Measurements from ENCODE around the gene HLCS.
"Not testable (repeated sequence)": the region's sequence is repeated elsewhere in the genome, so short reads cannot be mapped to it uniquely, and the experiment has no call there.

The HLCS gene

DNA sequence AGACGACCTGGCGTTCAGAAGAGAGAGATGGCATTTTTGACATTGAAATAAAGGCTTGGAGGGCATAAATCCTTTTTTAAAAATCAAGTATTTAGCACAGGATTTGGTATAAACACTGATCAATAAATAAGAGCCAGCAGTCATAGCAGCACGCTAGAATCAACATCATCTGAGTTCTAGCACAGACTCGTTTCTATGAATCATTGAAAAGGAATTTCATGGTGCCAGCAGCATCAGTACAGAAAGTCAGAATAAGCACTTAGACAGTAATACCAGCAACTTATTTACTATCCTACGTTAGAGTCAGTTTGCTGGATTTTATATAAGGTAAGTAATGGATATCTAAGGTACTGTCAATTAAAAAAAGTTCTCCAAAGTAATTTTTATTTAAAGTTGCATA is 119.3 kb downstream of the HLCS start:
- no peak for DNase-seq (ENCODE audit: low read depth)

- DNase-seq (ENCODE audit: low read depth), result no peak
These were observed 119.8 kb downstream of the HLCS start for GRCh38 chr21:36846631-36847030.

GRCh38 chr21:36845790-36846189 is 120.7 kb downstream of the HLCS start:
- DNase-seq (ENCODE audit: low read depth), result no peak

DNA sequence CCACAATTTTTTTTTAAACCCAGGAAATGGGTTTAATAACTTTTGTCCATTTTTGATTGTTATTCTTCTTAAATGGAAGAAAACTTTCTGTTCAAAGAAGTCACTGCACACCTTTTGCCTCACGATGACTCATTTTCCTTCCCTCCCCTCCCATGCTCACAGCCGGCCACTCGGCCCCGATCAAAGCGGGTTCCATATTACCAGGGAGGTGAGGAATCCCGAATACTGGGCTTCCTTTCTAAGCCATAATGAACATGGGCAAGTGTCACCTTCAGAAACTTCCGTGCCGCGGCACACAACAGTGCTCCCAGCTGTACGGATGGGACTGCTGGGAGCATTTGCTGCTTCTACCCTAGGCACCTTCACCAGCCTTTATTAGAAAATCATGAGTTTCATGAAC is 121.4 kb downstream of the HLCS start:
- DNase-seq (ENCODE audit: low read depth), result no peak

- DNase-seq (ENCODE audit: low read depth), result no peak
These were observed 124.6 kb downstream of the HLCS start for GRCh38 chr21:36841866-36842265.

DNA sequence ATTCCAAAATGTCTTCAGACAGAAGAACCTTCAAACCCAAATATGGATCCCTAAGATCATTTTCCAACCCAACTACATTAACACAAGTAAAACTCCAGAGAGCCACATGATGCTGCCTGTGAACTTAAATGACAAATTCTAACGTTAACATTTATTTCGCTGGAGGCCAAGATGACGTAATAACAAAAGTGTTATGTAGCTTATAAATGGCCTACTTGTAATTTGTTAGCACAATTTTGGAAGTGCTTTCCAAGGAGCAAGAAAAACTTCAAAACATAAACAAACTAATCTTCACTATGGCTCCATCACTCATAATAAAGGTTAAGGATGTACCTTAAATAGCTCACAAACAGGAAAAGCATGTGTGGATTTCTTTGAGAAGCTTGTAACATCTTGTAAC is 126.7 kb downstream of the HLCS start:
- DNase-seq (ENCODE audit: low read depth), result no peak

DNA sequence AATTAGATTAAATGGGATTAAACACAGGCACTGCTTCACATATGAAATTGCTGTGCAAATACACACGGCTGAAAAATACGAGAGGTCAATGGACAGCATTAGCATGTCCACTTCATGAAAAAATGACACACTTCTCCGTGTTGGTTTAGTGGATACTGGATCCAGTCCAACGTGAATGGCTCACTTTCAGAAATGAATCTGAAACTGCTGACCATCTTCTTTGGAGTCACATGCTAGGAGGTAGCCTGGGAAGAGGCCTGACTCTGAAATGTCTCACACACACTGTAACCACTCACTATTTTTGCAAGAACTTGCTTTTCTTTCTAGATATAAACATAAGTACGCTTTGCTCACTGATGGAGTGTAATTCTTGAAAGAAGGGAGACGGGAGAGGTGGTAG is 127.3 kb downstream of the HLCS start:
- no peak for DNase-seq (ENCODE audit: low read depth)

- no peak for DNase-seq (ENCODE audit: low read depth)
These were observed 131.1 kb downstream of the HLCS start for GRCh38 chr21:36835383-36835795.

DNA sequence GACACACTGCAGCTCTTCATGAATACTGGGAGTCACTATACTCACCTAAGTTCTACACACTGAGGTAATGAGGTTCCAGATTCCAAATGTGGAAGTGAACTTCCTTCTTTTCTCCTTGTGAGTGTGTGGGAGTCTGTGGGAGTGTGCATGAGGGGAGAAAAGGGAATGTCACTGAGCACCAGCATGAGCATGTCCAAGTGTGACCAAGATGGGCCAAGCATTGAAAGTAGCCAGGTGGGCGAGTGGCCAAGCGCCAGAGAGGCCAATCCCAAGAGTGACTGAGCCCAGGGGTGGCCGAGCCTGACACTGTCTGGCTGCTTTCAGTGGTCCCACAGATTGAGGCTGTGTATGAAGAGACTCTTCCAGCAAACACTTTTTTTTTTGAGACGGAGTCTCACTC is 132.3 kb downstream of the HLCS start:
- no peak for DNase-seq (ENCODE audit: low read depth)

DNA sequence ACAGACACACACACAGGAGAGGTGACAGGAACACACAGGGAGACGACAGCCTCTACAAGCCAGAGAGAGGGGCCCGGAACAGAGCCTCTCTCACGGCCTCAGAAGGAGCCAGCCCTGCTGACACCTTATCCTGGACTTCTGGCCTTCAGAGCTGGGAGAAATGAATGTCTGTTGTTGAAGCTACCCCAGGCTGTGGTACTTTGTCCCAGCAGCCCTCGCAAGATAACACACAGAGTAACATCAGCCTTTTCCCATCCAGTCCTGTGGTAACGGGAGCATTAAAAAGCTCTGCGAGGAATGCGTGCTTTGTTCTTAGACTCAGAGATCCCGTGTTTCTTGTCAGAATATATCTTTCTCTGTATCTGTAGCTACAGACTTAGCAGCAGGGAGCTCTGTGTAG is 136.4 kb downstream of the HLCS start:
- DNase-seq (ENCODE audit: low read depth), result no peak

- DNase-seq (ENCODE audit: low read depth), result no peak
These were observed 137.5 kb downstream of the HLCS start for GRCh38 chr21:36828891-36829515.

DNA sequence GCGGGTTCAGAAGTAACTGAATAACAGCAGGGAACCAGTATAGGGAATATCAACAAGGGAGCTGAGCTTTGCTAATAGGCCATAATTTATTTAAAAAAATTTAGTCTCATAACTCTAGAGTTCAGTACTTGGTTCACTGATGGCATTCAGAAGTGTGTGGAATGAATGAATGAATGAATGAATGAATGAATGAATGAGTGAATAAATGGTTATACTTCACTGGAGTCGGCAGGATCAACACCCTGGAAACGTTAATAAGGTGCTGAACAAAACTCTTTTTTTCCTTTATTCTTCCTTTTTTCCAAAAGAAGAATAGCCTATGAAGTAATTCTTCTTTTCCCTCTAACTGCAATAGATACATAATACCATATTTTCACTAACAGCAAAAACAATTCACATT is 138.3 kb downstream of the HLCS start:
- no peak for DNase-seq (ENCODE audit: low read depth)

DNA sequence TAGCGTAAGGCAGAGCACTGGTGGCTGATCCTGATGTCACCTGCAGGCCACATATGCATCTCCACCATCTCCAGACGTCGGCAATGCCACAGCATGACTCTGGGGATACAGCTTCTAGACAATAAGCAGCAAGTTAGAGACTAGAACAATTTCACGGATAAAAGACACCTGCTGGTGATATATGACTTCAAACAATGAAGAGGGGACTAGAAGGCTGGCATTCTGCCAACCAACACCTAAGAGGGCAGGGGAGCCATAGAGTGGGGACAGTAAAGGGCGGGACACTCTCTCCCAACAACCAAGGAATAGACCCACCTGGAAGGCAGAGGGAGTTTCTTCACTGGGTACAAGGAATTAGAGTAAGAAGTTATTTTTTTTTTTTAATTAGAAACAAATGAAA is 140.8 kb downstream of the HLCS start:
- DNase-seq (ENCODE audit: low read depth), result no peak

GRCh38 chr21:36821032-36821299 is 145.5 kb downstream of the HLCS start:
- no peak for DNase-seq (ENCODE audit: low read depth)

- DNase-seq (ENCODE audit: low read depth), result no peak
These were observed 146.1 kb downstream of the HLCS start for GRCh38 chr21:36820176-36821031.

DNA sequence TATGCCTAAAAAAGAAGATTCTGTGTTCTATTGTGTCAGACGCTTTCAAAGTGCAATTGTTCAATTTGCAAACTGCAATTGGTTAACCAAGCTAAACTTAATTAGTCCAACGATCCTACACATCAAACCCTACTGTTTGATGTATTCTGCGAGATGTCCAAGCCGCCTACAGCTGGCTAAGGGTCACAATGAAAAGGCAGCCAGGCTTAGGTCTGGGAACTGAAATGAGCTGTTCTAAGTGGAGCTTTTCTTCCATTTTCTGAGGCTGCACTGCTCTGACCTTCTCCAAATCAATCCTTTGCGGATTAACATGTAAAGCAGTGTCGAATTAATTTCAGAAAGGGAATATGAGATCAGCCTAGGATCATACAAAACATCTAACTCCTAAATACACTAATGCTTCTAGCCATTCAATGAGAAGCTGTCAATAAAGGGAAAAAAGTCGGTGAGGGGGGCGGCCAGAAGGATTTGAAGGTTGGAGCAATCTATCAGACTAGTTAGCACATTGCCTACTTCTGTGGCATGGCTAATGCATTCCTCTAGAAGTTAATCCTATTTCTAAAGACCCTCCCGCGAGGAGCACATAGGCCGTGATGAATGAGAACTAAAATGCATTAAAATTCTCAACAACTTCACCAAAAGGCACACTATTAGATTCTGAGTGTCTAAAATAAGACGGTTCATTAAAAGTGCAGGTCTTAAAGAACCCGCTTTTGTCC is 148.6 kb downstream of the HLCS start:
- DNase-seq (ENCODE audit: low read depth), result no peak

- no peak for DNase-seq (ENCODE audit: low read depth)
These were observed 149.8 kb downstream of the HLCS start for GRCh38 chr21:36816561-36817130.

DNA sequence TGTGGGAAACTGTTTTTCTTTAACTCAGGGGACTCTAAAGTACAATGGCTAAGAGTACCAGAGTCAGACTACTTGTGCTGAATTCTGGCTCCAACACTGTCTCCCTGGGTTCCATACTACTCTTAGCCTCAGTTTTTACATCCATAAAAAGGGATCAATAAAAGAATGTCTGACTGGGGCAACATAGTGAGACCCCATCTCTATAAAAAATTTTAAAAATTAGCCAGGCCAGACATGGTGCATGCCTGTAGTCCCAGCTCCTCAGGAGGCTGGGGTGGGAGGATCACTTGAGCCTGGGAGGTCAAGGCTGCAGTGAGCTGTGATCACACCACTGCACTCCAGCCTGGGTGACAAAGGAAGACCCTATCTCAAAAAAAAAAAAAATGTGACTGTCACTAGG is 150.4 kb downstream of the HLCS start:
- not testable (repeated sequence) for DNase-seq (ENCODE audit: low read depth)

DNA sequence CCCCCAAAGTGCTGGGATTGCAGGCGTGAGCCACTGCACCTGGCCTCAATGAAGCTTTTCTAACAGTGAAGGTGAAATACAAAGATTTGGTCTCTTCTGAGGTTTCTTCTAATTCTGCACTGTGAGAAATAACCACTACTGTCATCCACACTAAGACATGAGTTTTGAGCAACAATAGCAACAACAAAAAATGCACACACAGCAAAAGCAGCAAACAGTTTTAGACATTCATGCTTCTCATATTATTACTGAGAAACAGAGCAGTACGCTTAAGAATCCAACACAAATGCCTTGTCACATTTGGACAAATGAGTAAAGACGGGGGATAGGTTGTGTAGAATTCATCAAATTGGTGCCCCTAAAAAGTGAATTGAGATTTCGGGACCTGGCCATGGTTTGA is 151.2 kb downstream of the HLCS start:
- no peak for DNase-seq (ENCODE audit: low read depth)

DNA sequence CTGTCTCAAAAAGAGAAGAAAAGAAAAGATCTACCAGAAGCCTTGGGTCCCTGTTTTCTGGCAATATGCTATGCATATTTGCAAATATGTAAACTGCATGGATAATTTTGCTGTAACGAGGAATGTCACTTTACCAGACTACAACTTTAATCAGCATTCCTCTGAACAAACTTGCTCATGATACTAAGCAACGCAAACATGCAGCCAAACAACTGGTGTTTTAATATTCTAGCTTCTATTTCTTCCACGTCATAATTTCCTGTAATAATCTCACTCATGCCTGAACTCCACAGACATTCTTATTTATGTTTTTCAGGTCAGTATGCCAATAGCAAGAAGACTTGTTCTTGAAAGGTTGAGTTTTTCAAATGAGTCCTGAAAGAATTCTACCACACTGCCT is 153.4 kb downstream of the HLCS start:
- DNase-seq (ENCODE audit: low read depth), result no peak

- no peak for DNase-seq (ENCODE audit: low read depth)
These were observed 154.7 kb downstream of the HLCS start for GRCh38 chr21:36811762-36812161.

- no peak for DNase-seq (ENCODE audit: low read depth)
These were observed 156.0 kb downstream of the HLCS start for GRCh38 chr21:36810443-36810842.

DNA sequence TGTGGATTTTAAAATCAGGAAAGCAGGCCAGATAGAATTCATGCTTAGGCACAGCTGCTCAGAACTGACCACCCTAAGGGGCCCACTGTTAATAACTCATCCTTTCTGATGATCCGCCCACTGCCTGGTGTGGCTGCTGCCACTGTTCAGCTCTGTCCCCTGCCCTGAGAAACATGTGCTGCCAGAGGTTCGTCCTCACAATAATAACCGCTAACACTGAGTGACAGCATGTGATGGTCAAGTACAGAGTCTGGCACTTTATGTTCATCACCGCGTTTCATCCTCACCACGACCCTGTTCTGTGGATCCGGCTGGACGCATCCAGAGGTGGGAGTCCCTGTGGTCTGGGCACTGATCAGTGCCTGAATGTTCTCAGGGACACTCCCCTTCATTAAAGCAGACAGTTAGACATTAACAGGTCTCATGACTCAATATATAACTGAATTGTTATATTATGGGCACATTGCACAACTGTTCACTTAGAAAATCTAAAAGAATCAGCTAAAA is 159.0 kb downstream of the HLCS start:
- DNase-seq (ENCODE audit: low read depth), result no peak
